GM12864 (cell line): ENCODE measurements around the gene BMI1.

Experiments
- DNase-seq: peaks from one replicate; pipeline ENCODE4 v3.0.0-alpha.2; 2011; ENCODE audit warnings: low read depth
- H3K4me3 ChIP-seq: 2 replicates; pipeline ENCODE4 v1.5.1; 2011; ENCODE audit warnings: mild to moderate bottlenecking, low read depth, low read length, control low read depth
- CTCF ChIP-seq: IDR thresholded peaks from 2 replicates; pipeline ENCODE4 v1.5.1; 2011; ENCODE audit warnings: low read depth, mild to moderate bottlenecking, moderate library complexity, low read length, control low read depth, inconsistent platforms; ENCODE audit errors: missing control alignments

The BMI1 gene

DNA sequence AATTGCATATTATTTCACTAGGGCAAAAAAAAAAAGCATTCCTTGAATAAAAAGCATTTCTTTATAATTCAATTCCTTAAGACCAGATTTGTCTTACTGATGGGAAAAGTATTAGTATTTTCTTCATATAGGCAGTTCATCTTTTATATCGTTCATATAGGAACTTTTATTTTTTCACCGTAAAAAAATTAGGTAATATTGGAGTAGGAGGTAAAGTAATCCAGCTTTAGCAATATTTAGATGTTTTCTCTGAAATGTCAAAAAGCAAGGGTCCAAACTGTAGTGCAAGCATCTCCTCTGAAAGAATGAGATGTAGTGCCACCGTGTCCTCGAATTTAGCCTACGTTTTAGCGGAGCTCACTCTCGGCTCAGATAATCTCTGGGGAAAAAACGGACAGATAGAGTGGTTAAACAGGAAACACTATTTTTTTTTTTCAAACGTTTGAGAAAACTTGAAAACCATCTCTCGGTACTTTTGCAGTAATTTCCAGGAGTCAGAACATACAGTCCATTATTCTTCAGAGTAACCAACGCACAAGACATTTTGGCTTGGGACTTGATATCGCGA, 18.9 kb downstream of the BMI1 start:
- no peak for TF ChIP-seq CTCF
- no peak for DNase-seq
- peak overlapping the region; percentile 71 for H3K4me3 ChIP-seq

GRCh38 chr10:22340329-22341189, 19.7 kb downstream of the BMI1 start:
- no peak for DNase-seq

GRCh38 chr10:22341190-22341925, 20.5 kb downstream of the BMI1 start:
- TF ChIP-seq CTCF: no peak
- DNase-seq: no peak
- peak overlapping the region; percentile 71 for H3K4me3 ChIP-seq

More at GRCh38 chr10:22340329-22341189, 19.7 kb downstream of the BMI1 start:
- TF ChIP-seq CTCF: no peak
- H3K4me3 ChIP-seq: peak overlapping the region; percentile 71

- H3K4me3 ChIP-seq: no peak overlapping the region
- DNase-seq: no peak
- no peak for TF ChIP-seq CTCF
Observed at GRCh38 chr10:22341926-22342196, 21.0 kb downstream of the BMI1 start.

DNA sequence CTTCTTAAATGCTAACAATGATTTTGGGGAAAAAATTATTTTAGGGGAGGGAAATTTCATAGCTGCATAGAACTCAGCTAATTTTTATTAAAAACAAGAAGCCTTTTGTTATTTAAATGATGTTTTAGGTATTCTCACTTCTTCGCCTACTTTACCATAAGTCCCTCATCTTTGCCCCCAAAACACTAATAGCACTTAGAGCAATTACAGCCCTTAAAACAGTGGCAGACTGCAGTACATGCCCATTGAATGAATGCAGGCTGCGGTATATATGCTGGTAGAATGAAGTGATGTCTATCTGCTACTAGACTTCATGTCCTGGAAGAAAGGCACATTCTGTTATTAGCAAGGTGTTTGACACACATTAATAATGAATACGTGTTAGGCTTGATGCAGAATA, 21.5 kb downstream of the BMI1 start:
- H3K4me3 ChIP-seq: no peak overlapping the region
- TF ChIP-seq CTCF: no peak
- no peak for DNase-seq

DNA sequence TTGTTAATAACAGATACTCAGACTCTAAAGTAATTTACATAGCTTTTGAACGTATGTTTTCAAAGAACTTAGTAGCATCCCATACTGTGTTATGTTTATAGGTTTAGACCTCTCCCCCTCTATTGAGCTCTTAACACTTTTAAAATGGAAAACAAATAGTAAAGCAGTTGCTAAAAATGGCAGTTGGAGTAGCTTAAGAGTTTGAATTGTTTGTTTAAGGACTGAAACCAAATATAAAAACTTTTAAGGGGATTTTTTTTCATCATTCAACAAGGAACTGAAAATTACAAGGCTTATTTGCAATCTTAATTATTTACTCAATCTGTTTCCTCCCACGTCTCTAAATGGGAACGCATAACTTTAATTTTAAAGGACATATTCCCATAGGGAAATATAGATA, 22.8 kb downstream of the BMI1 start:
- no peak overlapping the region for H3K4me3 ChIP-seq
- no peak for DNase-seq
- no peak for TF ChIP-seq CTCF
